GM20000 (cell line): ENCODE results near the gene HOXA13.

Experiments
- DNase-seq: peaks from one replicate; pipeline ENCODE4 v3.0.0; 2012; ENCODE audit warnings: low spot score
- TF ChIP-seq, protein P1 (sequence below): IDR thresholded peaks from 2 replicates; pipeline ENCODE4 v1.5.1; 2012; ENCODE audit warnings: mild to moderate bottlenecking, control low read depth; ENCODE audit errors: extremely low read depth, missing control alignments

HOXA13 gene

DNA sequence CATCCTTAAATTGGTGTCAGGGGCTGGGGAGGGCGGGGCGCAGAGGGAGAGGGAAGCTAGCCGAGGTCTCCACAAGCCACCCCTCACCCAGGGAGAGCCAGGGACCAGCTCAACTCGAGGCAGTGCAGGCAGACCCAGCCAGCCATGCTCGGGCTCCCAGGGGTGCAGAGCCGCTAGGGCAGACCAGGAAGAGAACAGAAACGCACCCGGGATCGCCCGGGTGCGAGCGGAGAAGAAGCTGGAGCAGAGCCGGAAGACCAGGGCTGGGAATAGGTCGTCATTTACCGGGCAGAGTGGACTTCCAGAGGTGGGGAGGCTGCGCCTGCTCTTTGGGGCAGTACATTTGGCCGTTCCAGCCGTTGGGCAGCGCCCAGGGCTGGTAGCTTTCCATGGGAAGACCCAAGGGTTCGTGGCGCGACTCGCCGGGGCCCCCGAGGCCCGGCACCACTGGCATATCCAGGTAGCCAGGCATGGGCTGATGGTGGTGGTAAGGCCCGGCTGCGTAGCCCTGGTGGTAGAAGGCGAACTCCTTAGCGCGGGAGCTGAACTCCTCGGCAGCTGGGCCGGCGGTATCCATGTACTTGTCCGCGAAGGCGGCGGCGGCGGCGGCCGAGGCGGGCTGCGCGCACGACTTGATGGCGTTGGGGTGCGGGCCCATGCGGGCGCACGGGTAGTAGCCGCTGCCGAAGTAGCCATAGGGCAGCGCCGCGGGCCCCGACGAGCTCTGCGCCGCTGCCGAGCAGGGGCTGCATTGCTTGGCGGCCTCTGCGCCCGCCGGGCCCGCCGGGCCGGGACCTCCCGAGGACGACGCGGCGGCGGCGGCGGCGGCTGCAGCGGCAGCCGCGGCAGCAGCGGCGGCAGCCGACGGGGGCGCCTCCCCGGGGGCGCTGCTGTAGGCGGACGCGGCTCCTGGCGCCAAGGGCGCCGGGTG lies 755 bp downstream of the HOXA13 start:
- no peak for DNase-seq
- TF ChIP-seq, protein P1, sequence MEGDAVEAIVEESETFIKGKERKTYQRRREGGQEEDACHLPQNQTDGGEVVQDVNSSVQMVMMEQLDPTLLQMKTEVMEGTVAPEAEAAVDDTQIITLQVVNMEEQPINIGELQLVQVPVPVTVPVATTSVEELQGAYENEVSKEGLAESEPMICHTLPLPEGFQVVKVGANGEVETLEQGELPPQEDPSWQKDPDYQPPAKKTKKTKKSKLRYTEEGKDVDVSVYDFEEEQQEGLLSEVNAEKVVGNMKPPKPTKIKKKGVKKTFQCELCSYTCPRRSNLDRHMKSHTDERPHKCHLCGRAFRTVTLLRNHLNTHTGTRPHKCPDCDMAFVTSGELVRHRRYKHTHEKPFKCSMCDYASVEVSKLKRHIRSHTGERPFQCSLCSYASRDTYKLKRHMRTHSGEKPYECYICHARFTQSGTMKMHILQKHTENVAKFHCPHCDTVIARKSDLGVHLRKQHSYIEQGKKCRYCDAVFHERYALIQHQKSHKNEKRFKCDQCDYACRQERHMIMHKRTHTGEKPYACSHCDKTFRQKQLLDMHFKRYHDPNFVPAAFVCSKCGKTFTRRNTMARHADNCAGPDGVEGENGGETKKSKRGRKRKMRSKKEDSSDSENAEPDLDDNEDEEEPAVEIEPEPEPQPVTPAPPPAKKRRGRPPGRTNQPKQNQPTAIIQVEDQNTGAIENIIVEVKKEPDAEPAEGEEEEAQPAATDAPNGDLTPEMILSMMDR, result no peak

DNA sequence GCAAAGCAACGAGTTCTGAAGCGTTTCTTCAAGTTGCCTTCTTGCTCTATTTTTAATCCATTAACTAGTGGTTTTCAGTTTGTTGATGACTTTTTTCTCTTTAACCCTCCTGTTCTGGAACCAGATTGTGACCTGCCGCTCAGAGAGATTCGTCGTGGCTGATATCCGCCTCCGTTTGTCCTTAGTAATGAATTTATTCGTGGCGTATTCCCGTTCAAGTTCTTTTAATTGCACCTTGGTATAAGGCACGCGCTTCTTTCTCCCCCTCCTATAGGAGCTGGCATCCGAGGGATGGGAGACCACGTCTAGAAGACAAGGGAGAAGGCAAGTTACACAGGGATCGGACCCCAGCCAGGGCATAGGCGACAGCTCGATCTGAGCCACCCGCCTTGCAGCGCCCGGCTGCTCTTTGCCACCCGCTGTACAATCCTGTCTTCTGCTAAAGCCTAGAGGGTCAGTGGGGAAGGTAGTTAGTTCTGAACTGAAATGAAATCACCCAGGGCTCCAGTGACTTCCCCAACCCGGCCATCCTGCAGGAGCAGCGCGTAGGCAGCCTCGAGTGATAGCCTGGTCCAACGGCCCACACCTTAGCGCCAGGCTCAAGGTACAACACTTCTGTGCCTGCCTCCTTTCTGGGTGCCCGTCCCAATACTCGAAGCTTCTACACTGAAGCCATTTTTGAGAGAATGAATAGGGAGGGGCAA lies 1.6 kb downstream of the HOXA13 start:
- no peak for DNase-seq

DNA sequence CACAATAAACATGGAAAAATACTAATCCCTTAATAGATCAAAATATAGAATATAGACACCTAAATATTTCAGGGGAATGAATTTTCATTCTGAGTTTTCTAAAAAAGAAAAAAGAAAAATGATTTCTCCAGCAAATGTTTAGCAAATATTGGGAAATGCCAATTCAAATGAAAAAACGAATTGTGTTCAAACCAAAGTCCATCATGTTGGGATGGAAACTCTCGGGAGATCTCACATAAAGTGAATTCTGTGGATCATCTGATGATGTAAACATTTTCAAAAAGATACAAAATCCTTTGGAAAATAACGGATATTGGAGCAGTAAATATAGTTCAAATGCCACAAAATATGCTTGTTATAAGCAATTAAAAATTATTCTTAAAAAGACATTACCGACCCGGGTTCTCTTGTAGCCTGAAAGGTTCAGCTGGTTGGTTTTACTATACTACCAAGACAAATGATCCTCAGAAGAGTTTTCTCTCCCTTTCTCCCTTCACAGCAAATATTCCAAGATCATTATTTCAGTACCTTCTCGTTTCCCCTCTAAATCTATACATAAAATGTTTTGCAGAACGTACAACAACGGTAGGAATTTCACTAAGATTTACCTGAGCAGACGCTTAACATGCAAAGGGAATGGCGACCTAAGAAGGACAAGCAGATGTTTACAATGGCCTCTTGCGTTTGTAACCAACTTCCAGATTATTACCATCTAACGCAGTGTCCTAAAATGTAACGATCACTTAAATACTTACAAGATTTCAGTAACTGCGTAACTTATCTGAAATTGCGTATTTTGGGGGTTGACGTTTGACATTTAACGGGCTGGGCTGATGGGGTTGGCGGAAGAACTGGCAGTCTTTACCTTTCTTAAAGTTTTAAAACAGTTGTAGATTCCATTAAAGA lies 2.5 kb downstream of the HOXA13 start:
- no peak for DNase-seq
- TF ChIP-seq, protein P1, result no peak

More for the DNA sequence above, 1.6 kb downstream of the HOXA13 start:
- TF ChIP-seq, protein P1, result no peak

DNA sequence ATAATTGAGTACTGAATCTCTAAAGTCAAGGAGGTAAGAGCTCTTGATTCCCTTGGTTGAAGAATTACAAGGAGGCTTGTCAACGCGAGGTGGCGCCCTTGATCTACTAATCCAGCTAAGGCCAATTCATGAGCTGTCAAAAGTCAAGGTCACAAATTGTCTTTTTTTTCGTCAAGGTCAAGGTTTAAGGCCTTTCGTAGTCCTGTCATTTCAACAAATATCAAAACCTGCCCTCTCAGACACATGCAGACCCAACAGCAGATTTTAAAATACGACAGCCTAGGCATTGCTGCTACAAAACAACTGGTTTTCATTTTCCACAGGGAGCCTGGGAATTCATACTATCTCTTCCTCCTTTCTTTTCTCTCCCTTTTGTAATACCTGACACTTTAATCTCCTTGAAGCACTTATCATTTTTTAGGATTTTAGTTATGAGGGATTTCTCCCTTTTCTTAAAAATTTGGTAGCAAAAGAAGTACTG lies 3.6 kb downstream of the HOXA13 start:
- TF ChIP-seq, protein P1, result peak; percentile 62
- peak; percentile 83 for DNase-seq

DNA sequence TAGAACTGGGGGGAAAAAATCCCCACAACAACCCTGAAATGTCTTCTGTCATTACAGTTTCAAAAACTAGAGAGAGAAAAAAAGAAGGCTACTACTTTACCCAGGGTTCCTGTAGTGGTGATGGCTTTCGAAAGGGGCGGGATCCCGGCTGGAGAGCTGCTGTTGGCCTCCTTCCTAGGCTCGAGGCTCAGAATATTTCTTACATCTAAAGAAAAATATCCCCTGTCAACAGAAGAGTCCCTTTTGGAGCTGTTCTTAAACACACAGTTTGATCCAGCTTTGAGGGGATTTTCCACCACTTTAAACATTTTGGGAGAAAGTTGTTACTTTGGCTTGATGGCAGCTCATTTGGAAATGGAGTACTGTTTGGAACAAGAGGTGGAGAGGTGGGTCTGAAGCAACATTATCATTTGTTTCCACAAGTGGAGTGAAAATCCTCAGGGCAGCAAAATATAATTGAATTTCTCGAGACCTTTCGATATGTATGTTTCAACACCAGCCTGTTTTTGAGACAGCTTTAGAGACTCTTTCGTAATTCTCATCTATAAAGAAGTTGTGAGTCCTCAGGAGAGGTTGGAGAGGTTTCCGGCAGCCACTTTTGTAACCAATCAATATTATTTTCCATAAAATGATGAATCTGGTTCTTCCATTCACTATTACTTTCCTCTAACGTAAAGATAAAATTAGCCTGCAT lies 5.1 kb downstream of the HOXA13 start:
- TF ChIP-seq, protein P1, result no peak
- no peak for DNase-seq

DNA sequence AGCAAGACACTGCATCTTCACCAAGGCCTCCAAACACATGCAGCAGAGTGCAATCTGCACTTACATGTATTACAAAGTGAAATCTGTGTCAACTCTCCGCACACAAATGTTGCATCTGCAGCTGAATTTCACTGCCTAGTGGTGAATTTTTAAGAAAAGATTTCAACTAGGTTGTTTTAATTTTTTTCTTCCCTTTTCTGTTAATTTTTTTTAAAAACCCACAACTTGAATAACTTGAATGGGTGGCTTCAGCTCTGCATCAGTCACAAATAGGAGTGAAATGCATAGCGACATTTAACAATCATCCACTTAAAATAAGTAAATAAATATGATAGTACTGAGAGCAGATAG lies 5.9 kb downstream of the HOXA13 start:
- DNase-seq, result no peak
- TF ChIP-seq, protein P1, result no peak
